HFF-Myc (cell line): Measurements from ENCODE around the gene DHRS2.
A peak's percentile ranks its signal among the peaks of the same experiment; 100 is the strongest.

Source experiments
- DNase-seq: peaks from one replicate; pipeline ENCODE4 v3.0.0-alpha.2; 2011; ENCODE audit warnings: low read depth; ENCODE audit errors: extremely low read depth
- H3K4me3 ChIP-seq: replicated peaks from 2 replicates; pipeline ENCODE4 v1.5.1; 2011; ENCODE audit warnings: low read depth, mild to moderate bottlenecking, control low read depth, low read length
- CTCF ChIP-seq: IDR thresholded peaks from 2 replicates; pipeline ENCODE4 v1.5.1; 2012; ENCODE audit warnings: mild to moderate bottlenecking, low read depth, low read length, control low read depth; ENCODE audit errors: missing control alignments

Gene DHRS2

GRCh38 chr14:23626946-23627345, 9.2 kb upstream of the DHRS2 start:
- TF ChIP-seq CTCF: no peak
- H3K4me3 ChIP-seq: no peak overlapping the region
- no peak for DNase-seq

DNA sequence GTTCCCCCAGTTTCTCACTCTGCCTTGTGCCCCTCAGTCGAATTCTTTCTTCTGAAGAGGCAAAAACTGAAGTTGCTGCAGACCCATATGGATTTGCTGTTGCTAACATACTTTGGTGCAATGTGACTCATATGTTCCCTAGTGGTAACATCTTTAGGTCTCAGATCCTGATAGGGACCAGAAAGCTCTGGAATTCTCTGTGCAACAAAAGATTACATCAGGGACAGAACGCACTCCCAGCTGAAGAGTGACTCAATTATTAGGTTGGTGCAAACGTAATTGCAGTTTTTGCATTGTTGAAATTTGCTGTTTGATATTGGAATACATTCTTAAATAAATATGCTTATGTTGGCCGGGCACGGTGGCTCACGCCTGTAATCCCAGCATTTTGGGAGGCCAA, 8.2 kb upstream of the DHRS2 start:
- TF ChIP-seq CTCF: no peak
- no peak for DNase-seq
- H3K4me3 ChIP-seq: no peak overlapping the region

- no peak for TF ChIP-seq CTCF
- no peak overlapping the region for H3K4me3 ChIP-seq
- no peak for DNase-seq
Observed at GRCh38 chr14:23629204-23629603, 7.0 kb upstream of the DHRS2 start.

GRCh38 chr14:23629832-23630396, 6.2 kb upstream of the DHRS2 start:
- H3K4me3 ChIP-seq: no peak overlapping the region
- DNase-seq: no peak
- no peak for TF ChIP-seq CTCF

- TF ChIP-seq CTCF: no peak
- DNase-seq: no peak
- no peak overlapping the region for H3K4me3 ChIP-seq
Observed at GRCh38 chr14:23630687-23631086, 5.5 kb upstream of the DHRS2 start.

GRCh38 chr14:23631234-23631633, 4.9 kb upstream of the DHRS2 start:
- TF ChIP-seq CTCF: no peak
- no peak overlapping the region for H3K4me3 ChIP-seq

GRCh38 chr14:23631702-23632460, 4.3 kb upstream of the DHRS2 start:
- peak; percentile 55 for DNase-seq
- no peak overlapping the region for H3K4me3 ChIP-seq
- peak; percentile 98 for TF ChIP-seq CTCF

More at GRCh38 chr14:23631234-23631633, 4.9 kb upstream of the DHRS2 start:
- DNase-seq: no peak
